SK-N-SH treated with all-trans-retinoic acid at 6 μM for 48 hours (cell line): ENCODE measurements around the gene CTDSP2.

Experiments used
- ARNTL ChIP-seq: fragments of 450-650 bp; formaldehyde crosslinking; IDR thresholded peaks from 2 replicates; pipeline ENCODE4 v1.5.0; 2020; ENCODE audit warnings: low read depth, mild to moderate bottlenecking, moderate library complexity, borderline replicate concordance
- CREB5 ChIP-seq: fragments of 250-450 bp; sonication (Bioruptor Pico); IDR thresholded peaks from 2 replicates; pipeline ENCODE4 v1.5.1; 2020; ENCODE audit warnings: low read depth, mild to moderate bottlenecking, moderate library complexity
- ISL1 ChIP-seq: fragments of 250-450 bp; sonication (Bioruptor Pico); IDR thresholded peaks from 2 replicates; pipeline ENCODE4 v2.1.2; 2022; ENCODE audit warnings: mild to moderate bottlenecking, moderate library complexity
- OSR1 ChIP-seq: fragments of 250-450 bp; sonication (Bioruptor Pico); IDR thresholded peaks from 2 replicates; pipeline ENCODE4 v1.8.0; 2022; ENCODE audit warnings: moderate library complexity, mild to moderate bottlenecking, inconsistent platforms
- PATZ1 ChIP-seq: fragments of 250-450 bp; sonication (Bioruptor Pico); IDR thresholded peaks from 2 replicates; pipeline ENCODE4 v1.8.0; 2020; ENCODE audit warnings: mild to moderate bottlenecking, moderate library complexity, borderline replicate concordance
- POU6F1 ChIP-seq: fragments of 250-450 bp; sonication (Bioruptor Pico); IDR thresholded peaks from 2 replicates; pipeline ENCODE4 v1.8.0; 2021; ENCODE audit warnings: low read depth, mild to moderate bottlenecking, moderate library complexity, borderline replicate concordance
- SNAI2 ChIP-seq: fragments of 250-450 bp; sonication (Bioruptor Pico); IDR thresholded peaks from 2 replicates; pipeline ENCODE4 v1.5.0; 2020; ENCODE audit warnings: mild to moderate bottlenecking, moderate library complexity
- ZFP30 ChIP-seq: fragments of 450-650 bp; formaldehyde crosslinking; IDR thresholded peaks from 2 replicates; pipeline ENCODE4 v1.5.0; 2022; ENCODE audit warnings: mild to moderate bottlenecking, moderate library complexity
- ZNF8 ChIP-seq: fragments of 450-650 bp; formaldehyde crosslinking; IDR thresholded peaks from 2 replicates; pipeline ENCODE4 v1.5.0; 2020; ENCODE audit warnings: mild to moderate bottlenecking, moderate library complexity

- TF ChIP-seq ZFP30, result no peak
- TF ChIP-seq POU6F1, result no peak
- TF ChIP-seq ARNTL (CRISPR knock-in tag), result no peak
- TF ChIP-seq SNAI2 (CRISPR knock-in tag), result no peak
- TF ChIP-seq ZNF8, result no peak
- no peak for TF ChIP-seq OSR1 (CRISPR knock-in tag)
- no peak for TF ChIP-seq PATZ1 (CRISPR knock-in tag)
- no peak for TF ChIP-seq CREB5 (CRISPR knock-in tag)
- TF ChIP-seq ISL1 (CRISPR knock-in tag), result no peak
These were observed 10.9 kb downstream of the CTDSP2 start for GRCh38 chr12:57835366-57836288.
